ENCODE measurements around the gene MRPS18A. TPM values are rescaled to one million over a fixed set of nuclear protein-coding genes. Genes with fewer than 3 reads are reported as not detected.
A peak's percentile ranks its signal among the peaks of the same experiment; 100 is the strongest.

MRPS18A gene
- total and polyA plus RNA-seq, 2 of the 8 experiments (the other 6 are each of a cell fraction or from before 2014, with no cell fraction given) = 48.3 to 121 TPM

- no peak for FAIRE-seq
- CTCF ChIA-PET (ENCODE audit: partially characterized antibody) = interaction anchor here (0.8 to 5.1 kb wide), 7 partner anchors 11 to 69 kb away, joined by 3 to 31 read pairs (median 6); partner anchors contain the start of gene MRPS18A
- TF ChIP-seq USF2 (IDR thresholded peaks at IDR 0.05; ENCODE audit: low read length) = no peak
- TF ChIP-seq TBP (IDR thresholded peaks at IDR 0.05; ENCODE audit: low read depth, low read length) = no peak
- TF ChIP-seq NRF1 (IDR thresholded peaks at IDR 0.05; ENCODE audit: low read depth, low read length) = no peak
- no peak for TF ChIP-seq BCL11A (IDR thresholded peaks at IDR 0.05; ENCODE audit: low read depth in 2 of 2, low read length in 2 of 2)
- TF ChIP-seq TEAD4 (IDR thresholded peaks at IDR 0.05; ENCODE audit: low read depth, low read length) = no peak
- no peak for TF ChIP-seq SIX5 (IDR thresholded peaks at IDR 0.05; ENCODE audit: low read depth, low read length)
- no peak for TF ChIP-seq JUND (IDR thresholded peaks at IDR 0.05; ENCODE audit: low read length)
- no peak for TF ChIP-seq ATF3 (IDR thresholded peaks at IDR 0.05; ENCODE audit: insufficient read depth, low read depth, low read length)
- no peak for TF ChIP-seq RAD21 (IDR thresholded peaks at IDR 0.05 in 1 of 2, conservative IDR thresholded peaks at IDR 0.05 in 1 of 2; ENCODE audit: low read depth in 2 of 2, low read length in 2 of 2)
- TF ChIP-seq NANOG (IDR thresholded peaks at IDR 0.05; ENCODE audit: insufficient read depth, low read depth, low read length, poor library complexity, severe bottlenecking) = no peak
These were observed 48.7 kb upstream of the MRPS18A start for GRCh38 chr6:43736211-43736786.

More at GRCh38 chr6:43736211-43736786, 48.7 kb upstream of the MRPS18A start:
- no peak overlapping the region for H3K4me2 ChIP-seq (ENCODE audit: insufficient read depth in 1 of 2, low read depth in 2 of 2, low read length in 2 of 2)
- H3K23me2 ChIP-seq (ENCODE audit: low read depth, low read length) = peaks cover 7% of the 10 kb centered on the region; the same call in 1 of the 2 replicates
- no peak overlapping the region for H3K4me3 ChIP-seq (ENCODE audit: extremely low read depth in 1 of 4, insufficient read depth in 2 of 4, low read depth in 3 of 4, low read length in 4 of 4)
- no peak overlapping the region for H2AFZ ChIP-seq (ENCODE audit: low read length)
- no peak overlapping the region for H2BK120ac ChIP-seq (replicated peaks; ENCODE audit: low read depth, low read length)
- POLR2A ChIA-PET (ENCODE audit: partially characterized antibody) = interaction anchor here (1.0 to 1.2 kb wide), 2 partner anchors 11 to 67 kb away, joined by 3 read pairs; no protein-coding TSS in a partner anchor
- H4K20me1 ChIP-seq (replicated peaks in 1 of 2; ENCODE audit: control insufficient read depth in 1 of 2, insufficient read depth in 2 of 2, low read length in 2 of 2) = peaks cover 0 to 3% of the 10 kb centered on the region in 2 experiments
- H4K8ac ChIP-seq (ENCODE audit: extremely low read depth, insufficient read depth, low read length) = no peak overlapping the region; the same call in 1 of the 2 replicates
- peak overlapping the region; percentile 65; the same call in 1 of the 2 replicates for H2AK5ac ChIP-seq (ENCODE audit: low read depth, low read length)
- no peak overlapping the region for H4K91ac ChIP-seq (replicated peaks; ENCODE audit: insufficient read length, low read length)
- H3K79me1 ChIP-seq (ENCODE audit: low read depth, low read length) = no peaks in the 10 kb centered on the region
- no peak overlapping the region for H2BK15ac ChIP-seq (ENCODE audit: low read length)
- H3K18ac ChIP-seq (ENCODE audit: extremely low read depth, low read length) = no peak overlapping the region
- H3K4me1 ChIP-seq (replicated peaks in 1 of 4; ENCODE audit: control insufficient read depth in 3 of 4, insufficient read depth in 4 of 4, low read length in 3 of 4) = peaks cover 0 to 19% (median under 1%) of the 10 kb centered on the region in 4 experiments; a peak in 3 of 7 replicates
- no peak overlapping the region for H3K23ac ChIP-seq (ENCODE audit: insufficient read length)
- 90% methylated on average over 2 of the region's 2 CpGs; no CpG with 5 or more reads in 1 of the 2 experiments for WGBS, 2 experiments (ENCODE audit: extremely low coverage in 1 of 2, insufficient coverage in 1 of 2, insufficient read length in 1 of 2, insufficient replicate concordance in 2 of 2, low coverage in 1 of 2, low lambda C conversion rate in 2 of 2, missing lambda C conversion rate in 1 of 2)
- no peaks in the 10 kb centered on the region for H3K79me2 ChIP-seq (ENCODE audit: control insufficient read depth in 1 of 2, insufficient read depth in 2 of 2, low read length in 2 of 2)
- H3K14ac ChIP-seq (ENCODE audit: insufficient read length) = no peak overlapping the region
- no peak overlapping the region for H2BK20ac ChIP-seq (ENCODE audit: low read length)
- no peak overlapping the region for H2BK5ac ChIP-seq (ENCODE audit: low read depth, low read length)
- no peaks in the 10 kb centered on the region for H3K36me3 ChIP-seq (ENCODE audit: control insufficient read depth in 2 of 4, insufficient read depth in 4 of 4, low read length in 3 of 4)
- H3K27me3 ChIP-seq (replicated peaks in 1 of 4; ENCODE audit: control insufficient read depth in 3 of 4, extremely low read depth in 1 of 4, insufficient read depth in 3 of 4, low read length in 3 of 4) = no peaks in the 10 kb centered on the region
- no peak for DNase-seq (ENCODE audit: low read depth in 1 of 2, low spot score in 2 of 2)
- H3K9ac ChIP-seq (replicated peaks in 1 of 4; ENCODE audit: extremely low read depth in 1 of 4, low read depth in 3 of 4, low read length in 3 of 4) = no peak overlapping the region
- H2BK12ac ChIP-seq (ENCODE audit: low read depth, low read length) = peak overlapping the region; percentile 50; the same call in 1 of the 2 replicates
- H3K4ac ChIP-seq (replicated peaks; ENCODE audit: insufficient read length, low read depth, low read length) = no peak overlapping the region
- no peaks in the 10 kb centered on the region for H3K9me3 ChIP-seq (ENCODE audit: insufficient read depth in 2 of 2, low read depth in 1 of 2, low read length in 1 of 2)
- H4K5ac ChIP-seq (ENCODE audit: insufficient read length, low read depth, low read length) = no peak overlapping the region
- no peak overlapping the region for H3K56ac ChIP-seq (replicated peaks; ENCODE audit: insufficient read length, low read depth, low read length)
- no peak overlapping the region for H3K27ac ChIP-seq (ENCODE audit: low read depth, low read length)

Measured in H1 (cell line).